HG02759 (cell line): ENCODE measurements around the gene MDGA2.

Experiments used
- ATAC-seq: cut with Tn5 transposase; IDR thresholded peaks from one replicate; pipeline ENCODE4 v1.9.1; 2021; ENCODE audit warnings: mild to moderate bottlenecking, moderate library complexity; ENCODE audit not compliant: unreplicated experiment

MDGA2 gene

GRCh38 chr14:47490766-47491165 is 184.6 kb downstream of the MDGA2 start:
- no peak for ATAC-seq

GRCh38 chr14:47490353-47490752 is 185.1 kb downstream of the MDGA2 start:
- ATAC-seq: no peak

GRCh38 chr14:47485421-47485820 is 190.0 kb downstream of the MDGA2 start:
- no peak for ATAC-seq

DNA sequence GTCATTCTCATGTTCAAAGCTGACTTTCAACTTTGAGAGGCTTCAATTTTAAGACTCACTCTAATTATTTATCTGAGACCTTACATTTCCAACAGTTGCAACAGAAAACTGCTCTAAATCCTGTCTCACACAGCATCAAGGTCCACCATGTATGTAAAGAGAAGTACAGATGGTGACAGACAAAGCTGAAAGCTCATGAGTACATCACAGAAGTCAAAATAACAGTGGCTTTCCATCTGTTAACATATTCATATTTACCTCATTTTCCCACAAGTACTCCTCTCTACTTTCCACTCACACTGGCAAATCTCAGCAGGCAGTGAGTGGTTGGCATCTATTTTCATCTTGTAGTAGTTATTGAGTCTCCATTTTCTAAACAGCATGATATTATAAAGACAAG is 192.0 kb downstream of the MDGA2 start:
- no peak for ATAC-seq

- ATAC-seq: no peak
Observed at GRCh38 chr14:47471075-47471474, 204.3 kb downstream of the MDGA2 start.

DNA sequence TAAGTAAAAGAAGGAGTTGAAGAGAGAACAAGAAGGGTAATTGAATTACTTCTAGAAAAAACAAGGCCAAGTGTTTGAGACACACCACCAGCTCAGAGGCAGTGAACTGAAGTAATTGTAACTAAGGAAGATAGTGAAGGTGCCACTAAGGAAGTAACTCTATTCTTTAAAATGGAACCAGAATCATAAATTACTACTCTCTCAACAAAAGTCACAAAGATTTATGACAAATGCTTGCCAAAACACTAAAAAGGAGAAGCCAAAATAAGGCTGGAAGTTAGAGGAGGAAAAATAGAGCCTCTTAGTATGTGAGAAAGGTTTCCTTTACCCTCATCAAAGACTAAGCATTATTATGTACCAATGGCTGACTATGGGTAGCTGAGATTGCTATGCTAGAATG is 208.5 kb downstream of the MDGA2 start:
- ATAC-seq: no peak

GRCh38 chr14:47454025-47454424 is 221.4 kb downstream of the MDGA2 start:
- no peak for ATAC-seq

DNA sequence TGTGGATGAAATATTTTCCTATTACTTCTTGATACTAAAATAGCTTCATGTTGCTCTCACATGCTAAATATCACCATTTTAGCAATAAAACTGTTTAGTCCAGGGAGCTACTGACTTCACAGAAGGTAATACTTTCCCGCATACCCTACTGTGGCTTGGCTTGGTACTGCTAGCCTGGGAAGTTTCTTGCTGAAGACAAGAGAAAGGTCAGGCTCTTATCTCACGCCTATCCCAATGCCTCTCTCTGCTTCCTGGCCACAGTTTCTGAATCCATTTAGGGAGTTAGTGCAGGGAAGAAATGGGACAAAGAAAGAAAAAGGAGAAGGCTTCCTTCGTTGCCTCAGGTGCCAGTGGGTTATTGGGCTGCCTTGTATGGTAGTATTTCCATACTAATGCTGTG is 228.3 kb downstream of the MDGA2 start:
- ATAC-seq: no peak

DNA sequence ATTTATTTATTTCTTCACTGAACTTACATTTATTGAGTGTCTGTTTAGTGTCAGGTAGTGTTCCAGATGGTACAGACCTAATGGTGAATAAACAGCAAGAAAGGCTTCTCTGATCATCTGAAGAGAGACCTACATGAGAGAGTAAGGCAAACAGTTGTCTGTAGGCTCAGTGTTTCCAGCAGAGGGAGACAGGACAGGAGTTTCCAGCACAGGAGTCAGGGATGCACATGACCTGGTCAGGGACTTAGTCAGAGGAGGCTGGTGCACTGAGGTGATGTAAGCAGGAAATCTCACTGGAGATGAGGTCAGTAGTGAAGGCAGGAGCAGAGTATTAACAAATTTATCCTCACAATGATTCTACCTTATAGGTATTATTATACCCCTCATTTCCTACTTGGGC is 233.2 kb downstream of the MDGA2 start:
- no peak for ATAC-seq

DNA sequence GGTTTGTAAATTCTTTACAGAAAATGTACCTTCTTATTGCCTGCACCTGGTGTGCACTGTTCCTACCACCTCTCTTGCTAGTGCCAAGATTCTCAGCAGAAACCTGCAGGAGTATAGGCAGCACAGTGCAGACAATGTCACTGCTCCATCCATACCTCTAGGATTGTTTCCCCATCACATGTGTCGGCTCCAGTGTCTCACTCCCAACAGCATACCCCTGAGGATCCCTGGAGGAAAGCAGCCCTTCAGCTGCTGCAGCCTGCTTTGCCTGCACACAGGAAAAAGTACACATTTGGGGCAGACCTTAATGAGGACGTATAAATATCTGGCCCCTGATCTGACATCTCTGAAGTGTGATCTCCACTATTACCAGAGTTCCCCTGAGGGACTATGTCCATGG is 235.5 kb downstream of the MDGA2 start:
- no peak for ATAC-seq

- ATAC-seq: no peak
Observed at GRCh38 chr14:47438650-47439140, 236.7 kb downstream of the MDGA2 start.

GRCh38 chr14:47435331-47435965 is 240.0 kb downstream of the MDGA2 start:
- ATAC-seq: no peak

GRCh38 chr14:47427629-47428028 is 247.8 kb downstream of the MDGA2 start:
- ATAC-seq: no peak

DNA sequence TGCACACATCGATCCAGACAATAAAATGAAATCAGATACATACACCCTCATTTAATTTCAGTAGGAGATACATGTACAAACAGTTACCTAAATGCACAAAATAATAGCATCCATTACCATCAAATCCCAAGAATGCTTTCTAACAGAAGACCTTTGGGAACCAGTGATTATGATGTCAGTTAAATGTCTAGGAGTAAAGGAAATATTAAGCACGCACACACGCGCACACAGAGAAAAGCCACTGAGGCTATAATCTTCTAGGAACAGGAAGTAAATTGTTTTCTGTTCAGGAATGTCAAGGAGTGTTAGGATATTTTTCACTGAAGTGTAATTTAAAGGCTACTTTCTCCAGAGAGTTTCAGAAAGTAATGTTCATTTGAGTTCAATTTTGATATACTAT is 250.1 kb downstream of the MDGA2 start:
- ATAC-seq: no peak

GRCh38 chr14:47422191-47422590 is 253.2 kb downstream of the MDGA2 start:
- no peak for ATAC-seq

DNA sequence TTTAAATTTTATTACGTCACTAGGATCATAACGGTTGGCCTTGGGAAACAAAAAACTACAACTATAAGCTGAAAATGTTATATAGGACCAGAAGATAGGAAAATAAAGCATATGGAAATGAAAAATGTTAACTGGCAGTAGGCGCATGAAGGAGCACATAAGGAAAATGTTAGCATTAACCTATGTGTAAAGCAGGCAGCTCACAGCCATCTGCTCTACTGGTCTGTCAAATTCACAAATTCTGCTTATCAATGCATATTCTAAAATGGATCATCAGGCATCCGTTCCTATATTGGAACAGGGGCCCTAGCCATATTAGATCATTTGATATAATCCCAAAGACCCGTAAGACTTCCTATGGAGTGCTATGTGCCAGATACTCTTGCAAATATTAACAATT is 263.9 kb downstream of the MDGA2 start:
- no peak for ATAC-seq

- no peak for ATAC-seq
Observed at GRCh38 chr14:47392326-47392725, 283.1 kb downstream of the MDGA2 start.

DNA sequence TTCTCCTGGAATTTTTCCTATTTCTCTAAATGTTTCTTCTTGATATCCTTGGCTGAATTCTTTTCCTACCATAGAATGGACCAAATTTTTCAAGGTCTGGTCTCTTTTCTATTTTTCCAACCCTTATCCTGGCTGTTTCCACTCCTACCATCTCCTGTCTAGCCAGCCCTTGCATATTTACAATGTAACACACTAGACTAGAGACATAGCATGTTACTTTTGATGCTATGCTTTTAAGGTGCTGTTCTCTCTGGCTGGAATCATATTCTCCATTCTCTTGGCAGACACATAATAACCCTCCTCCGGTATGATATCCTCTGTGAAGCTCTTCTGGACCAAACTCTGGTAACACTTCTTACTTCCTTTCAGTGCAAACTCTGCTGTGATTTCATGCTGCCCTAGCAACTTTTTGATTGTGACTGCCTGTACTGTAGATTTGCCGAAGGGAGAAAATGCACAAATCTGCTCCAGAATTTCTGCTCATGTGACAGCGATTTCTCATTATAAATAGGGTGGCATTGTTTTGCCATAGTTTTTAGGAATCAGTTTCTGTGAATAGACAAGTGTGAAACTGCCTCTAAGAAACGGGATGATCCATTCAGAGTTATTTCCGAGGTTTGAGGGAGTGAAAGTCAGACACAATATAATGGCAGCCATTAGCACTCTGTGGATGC is 284.4 kb downstream of the MDGA2 start:
- ATAC-seq: no peak

DNA sequence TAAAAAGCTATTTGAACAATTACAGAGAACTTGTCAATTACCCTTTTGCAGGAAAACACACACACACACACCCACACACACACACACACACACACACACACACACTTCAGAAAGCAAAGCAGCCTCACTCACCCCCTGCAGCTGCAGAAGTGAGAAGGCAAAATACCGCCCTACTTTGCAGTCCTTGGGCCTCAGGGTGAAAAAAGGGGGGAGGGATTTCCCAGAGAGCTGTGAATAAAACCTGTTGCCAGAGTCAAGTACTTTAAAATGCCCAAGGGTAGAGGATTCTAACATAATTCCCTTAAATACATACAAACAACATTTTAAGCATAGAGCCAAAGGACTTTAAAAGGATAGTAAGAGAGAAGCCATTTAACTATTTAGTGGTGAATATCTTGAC is 285.9 kb downstream of the MDGA2 start:
- ATAC-seq: no peak

DNA sequence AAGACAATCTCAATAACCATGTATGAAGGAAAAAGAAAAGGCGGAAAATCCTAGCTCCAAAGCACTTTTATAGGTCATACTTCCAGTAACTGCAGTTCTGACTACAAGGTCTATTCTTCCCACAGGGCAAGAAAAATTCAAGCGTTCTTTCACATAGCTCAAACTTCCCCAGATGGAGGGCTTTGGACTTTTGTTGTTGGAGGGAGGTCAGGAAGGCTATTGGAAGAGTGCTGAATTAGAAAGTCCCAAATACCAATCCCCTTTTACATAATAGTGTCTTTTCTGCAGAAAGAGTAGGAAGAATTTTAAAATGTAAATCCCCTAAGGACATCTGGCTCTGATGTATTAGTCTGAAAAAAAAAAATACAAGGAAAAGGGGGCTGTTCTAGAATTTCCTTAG is 309.4 kb downstream of the MDGA2 start:
- no peak for ATAC-seq

DNA sequence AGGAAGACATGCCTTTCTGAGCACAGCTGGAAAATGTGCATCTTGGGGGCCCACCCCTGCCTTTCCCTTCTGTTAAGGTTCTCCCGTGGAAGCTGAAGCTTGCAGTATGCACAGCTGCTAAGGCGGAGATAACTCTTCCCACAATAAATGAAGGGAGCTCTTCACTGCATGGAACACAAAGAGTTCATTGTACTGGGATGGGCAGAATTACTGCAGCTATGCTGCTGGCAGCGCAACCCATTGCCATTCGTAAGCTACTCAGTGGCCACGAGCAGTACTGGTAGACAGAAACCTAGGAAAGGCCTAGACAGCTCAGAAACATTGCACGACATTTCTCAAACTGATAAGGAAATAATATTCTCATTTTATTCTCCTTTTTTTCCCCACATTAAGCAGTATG is 310.2 kb downstream of the MDGA2 start:
- ATAC-seq: no peak

- ATAC-seq: no peak
Observed at GRCh38 chr14:47353186-47353585, 322.2 kb downstream of the MDGA2 start.

- ATAC-seq: peak; percentile 71
Observed at GRCh38 chr14:47346849-47347248, 328.6 kb downstream of the MDGA2 start.
